Articular chondrocyte of knee joint (primary cell): ENCODE data around the gene STARD4. TPM values are rescaled to one million over a fixed set of nuclear protein-coding genes. Genes with fewer than 3 reads are reported as not detected.

ENCODE experiments used
- total RNA-seq: library from RNA; depleted of rRNA; stranded (reverse); fragments of >200 nt; gene quantifications from 2 replicates; pipeline ENCODE4 v1.2.3, GENCODE V29; 2012

Gene STARD4, protein sequence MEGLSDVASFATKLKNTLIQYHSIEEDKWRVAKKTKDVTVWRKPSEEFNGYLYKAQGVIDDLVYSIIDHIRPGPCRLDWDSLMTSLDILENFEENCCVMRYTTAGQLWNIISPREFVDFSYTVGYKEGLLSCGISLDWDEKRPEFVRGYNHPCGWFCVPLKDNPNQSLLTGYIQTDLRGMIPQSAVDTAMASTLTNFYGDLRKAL
- 48.3 and 56.3 TPM in 2 replicates for total RNA-seq

DNA sequence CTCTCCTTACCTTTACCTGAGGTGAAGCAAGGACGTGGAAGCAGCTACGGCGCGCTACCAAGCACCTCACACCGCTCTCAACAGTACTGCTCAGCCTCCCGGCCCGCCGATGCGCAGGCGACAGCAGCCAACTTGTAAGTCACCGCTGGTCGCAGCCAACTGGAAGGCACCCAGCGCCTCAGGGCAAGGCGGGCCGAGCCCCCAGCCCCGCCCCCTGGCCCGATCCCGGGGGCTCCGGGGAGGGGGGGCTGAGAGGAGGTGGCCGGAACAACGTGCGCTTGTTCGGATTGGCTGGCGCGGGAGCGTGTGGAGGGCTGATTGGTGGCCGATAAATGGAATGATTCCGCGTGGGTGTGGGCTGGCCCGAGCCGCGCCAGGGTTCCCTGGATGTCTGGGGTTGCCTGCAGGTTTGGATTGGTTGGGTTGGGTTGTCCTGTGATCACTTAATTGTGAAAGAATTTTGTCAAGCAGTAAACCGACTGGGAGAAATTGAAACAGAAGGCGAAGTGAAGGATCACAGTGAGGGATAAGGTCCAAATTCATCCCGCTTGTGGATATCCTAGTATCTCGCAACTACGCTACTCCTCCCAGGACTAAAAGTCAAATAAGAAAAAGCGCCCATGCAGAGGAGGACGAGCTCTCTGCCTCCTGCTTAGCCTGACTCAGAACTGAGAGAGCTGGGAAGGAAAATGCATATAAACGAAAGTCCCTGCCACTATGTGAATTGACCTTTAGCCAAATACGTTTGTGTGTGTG, at the start of gene STARD4:
Gene STARD4 (minus strand): TSS at position 161 of the 756 bp plus-strand sequence. CDS start 5,102 bp downstream, outside the sequence.

Other genes with a start within 250 kb of the STARD4 start
- 302 and 306 TPM in 2 replicates for gene NREP, start 244.7 kb upstream of the STARD4 start, total RNA-seq